GM21737 (cell line): ENCODE measurements around the gene ANKRD42.
"Not testable (repeated sequence)": the region's sequence is repeated elsewhere in the genome, so short reads cannot be mapped to it uniquely, and the experiment has no call there.

ENCODE experiments used
- ATAC-seq: cut with Tn5 transposase; IDR thresholded peaks from one replicate; pipeline ENCODE4 v1.9.1; 2021; ENCODE audit warnings: mild to moderate bottlenecking, moderate library complexity; ENCODE audit not compliant: unreplicated experiment

ANKRD42 gene

DNA sequence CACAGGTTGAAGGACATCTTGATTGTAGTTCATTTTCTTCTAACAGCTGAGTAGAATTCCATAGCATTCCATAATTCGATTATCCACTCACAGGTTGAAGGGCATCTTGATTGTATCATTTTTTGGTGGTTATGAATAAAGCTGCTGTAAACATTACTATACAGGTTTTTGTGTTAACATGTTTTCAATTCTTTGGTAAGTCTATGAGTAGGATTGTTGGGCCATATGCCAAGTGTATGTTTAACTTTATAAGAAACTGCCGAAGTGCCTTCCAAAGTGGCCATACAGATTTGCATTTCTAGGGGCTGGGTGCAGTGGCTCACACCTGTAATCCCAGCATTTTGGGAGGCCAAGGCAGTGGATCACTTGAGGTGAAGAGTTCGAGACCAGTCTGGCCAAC, 44.6 kb downstream of the ANKRD42 start:
- no peak for ATAC-seq

DNA sequence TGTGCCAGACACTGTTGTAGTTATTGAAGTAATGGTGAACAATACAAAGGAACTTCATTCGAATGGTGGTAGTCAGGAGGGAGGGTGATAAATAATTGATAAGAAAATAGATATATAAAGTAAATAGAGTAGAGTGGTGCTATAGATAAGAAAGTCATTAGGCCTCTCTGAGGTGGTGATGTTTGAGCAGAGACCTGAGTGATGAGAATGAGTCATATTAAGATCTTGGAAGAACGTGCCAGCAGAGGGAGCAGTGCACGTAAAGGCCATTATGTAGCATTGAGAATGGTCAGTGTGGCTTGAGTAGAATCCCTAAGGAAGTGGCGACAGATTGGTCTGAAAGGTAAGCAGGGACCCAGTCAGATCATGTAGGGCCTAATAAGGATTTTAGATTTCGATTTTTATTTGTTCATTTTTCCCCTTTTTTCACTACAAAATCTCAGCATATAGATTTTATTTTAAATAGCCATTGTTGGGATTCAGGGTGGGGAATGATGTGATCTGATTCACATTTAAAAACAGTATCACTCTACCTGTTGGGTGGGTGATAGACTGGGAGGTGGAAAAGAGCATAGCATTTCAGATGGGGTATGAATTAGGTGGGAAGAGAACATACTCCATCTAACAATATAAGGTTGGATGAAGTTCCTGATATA, 47.9 kb downstream of the ANKRD42 start:
- ATAC-seq, result peak; percentile 60

DNA sequence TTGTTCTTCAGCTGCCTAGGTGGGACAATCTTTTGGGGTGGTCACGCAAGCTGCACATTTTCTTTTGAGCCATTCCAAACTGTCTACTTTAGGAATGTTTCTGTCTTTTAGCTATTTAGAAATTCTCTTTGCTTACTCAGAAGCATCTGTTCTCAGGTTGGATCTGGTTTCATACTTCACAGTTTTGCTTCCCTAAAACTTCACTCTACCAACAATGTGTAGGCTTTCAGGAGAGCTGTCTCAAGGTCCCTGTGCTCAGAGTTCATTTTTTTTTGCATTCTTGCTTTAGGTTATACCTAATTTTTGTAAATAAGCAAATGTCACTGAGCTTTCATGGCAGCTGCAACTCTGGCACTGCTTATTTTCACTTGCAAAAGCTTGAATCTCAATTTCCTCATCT, 55.9 kb downstream of the ANKRD42 start:
- ATAC-seq, result no peak

DNA sequence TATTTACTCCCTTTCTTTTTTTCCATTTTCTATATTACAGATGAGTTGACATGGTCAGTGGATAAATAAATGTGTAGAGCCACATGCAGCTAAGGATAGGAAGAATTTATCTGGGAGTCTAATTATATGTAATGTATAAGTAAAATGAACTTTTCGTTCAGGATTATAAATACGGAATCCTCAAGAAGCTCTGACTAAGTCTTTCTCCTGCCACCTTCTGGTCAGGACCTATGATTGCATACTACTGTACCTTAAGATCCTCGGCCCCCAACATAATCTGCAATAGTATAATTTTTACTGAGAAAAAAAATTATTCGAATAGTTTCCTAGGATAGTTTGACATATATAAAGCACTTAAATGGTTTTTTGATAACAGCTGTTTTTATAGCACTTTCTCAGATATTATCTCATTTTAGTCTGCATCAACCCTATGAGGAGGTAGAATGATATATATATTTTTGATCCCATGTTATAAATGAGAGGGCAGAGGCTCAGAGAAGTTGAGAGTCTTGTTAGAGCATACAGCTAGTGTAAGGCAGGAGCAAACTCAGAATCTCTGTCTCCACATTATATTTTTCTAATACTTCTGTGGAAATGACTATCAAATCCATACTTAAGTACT, 56.6 kb downstream of the ANKRD42 start:
- no peak for ATAC-seq

DNA sequence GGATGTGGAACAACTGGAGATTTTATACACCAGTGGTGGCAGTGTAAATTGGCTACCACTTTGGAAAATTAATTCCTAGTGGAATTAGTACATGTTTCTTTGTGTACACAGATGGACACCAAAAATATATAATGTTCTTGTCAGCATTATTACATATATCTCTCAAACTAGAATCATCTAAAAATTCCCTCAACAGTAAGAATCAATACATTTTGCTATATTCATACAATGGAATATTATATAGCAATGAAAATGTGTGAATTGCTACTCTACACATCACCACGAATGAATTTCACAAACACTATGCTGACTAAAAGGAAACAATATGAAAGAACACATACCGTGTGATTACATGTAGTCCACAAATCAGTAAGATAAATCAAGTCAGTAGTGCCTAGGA, 58.8 kb downstream of the ANKRD42 start:
- no peak for ATAC-seq

DNA sequence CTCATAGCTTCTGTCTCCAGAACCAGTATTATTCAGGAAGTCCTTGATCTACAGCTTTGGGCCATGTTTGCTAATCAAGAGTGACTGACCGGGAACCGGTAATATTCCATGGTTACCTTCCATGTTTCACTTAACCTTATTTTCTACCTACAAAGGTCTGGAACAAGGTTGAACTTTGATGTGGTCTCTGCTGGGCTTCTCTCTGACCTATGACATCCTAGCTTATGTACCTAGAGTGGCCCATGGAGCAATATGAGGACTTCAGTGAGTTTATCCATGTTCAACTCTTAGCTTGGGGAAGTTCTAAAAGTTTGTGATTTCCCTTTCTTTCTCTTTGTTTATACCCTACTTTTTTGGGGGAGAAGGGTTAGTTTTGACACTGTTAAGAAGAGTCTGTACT, 59.4 kb downstream of the ANKRD42 start:
- no peak for ATAC-seq

DNA sequence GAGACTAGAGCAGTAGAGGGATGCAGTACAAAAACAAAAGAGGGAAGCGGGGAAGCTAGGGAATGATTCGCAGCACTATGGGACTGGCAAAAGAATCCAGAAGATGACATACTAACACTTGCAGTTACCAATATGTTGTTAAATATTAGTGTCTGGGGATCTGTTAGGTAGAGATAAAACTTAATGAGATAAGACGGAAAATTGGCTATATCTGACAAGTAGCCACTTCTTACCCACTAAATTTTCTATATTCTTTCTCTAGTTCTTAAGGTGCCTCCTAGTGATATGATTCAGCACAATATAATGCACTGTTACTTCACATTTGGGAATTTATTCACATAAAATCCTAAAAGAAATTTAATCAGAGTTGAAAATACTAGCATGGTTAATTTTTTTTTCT, 61.9 kb downstream of the ANKRD42 start:
- ATAC-seq, result no peak

DNA sequence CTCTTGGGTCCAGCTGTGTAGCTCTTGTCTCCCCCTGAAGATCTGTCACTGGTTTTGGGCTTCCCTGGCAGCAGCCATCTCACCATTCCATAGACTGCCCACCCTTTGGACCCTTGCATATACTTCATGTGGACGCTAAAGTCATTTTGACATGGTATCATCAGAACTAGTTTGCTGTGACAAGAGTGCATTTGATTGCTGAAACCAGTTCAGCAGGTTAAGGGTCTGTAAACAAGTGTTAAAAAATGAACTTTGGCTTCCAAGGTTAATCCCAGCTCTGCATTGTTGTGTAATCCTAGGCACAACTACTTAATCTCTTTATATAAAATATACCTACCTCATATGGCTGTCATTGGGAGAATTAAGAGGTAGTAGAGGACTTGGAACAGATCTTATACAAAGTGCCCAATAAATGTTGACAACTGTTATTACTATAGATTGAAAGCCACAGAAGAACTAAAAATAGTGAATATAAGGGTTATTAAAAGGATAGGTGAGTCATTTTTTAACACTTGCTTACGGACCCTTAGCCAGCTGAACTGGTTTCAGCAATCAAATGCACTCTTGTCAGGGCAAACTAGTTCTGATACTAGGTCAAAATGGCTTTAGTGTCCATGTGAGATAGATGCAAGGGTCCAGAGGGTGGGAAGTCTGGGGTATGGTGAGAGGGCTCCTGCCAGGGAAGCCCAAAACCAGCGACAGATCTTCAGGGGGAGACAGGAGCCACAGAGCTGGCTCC, 63.3 kb downstream of the ANKRD42 start:
- no peak for ATAC-seq

DNA sequence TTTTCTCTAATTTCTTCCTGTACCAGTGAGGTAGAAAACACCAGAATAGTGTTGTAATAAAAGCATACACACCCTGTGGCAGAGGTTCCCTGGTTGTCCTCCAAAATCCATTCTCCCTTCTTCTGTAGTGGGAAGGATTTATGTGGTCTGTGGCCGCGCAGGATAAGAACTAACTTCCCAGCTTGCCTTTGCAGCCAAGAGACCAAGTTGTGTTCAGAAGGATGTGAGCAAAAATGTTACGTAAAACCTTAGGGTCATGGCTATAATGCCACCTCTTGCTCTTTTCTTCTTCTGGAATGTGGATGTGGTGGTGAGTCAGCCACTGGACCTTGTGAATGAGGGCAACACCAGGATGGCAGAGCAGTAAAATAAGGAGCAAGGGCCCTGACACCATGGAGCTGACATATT, 64.3 kb downstream of the ANKRD42 start:
- no peak for ATAC-seq

DNA sequence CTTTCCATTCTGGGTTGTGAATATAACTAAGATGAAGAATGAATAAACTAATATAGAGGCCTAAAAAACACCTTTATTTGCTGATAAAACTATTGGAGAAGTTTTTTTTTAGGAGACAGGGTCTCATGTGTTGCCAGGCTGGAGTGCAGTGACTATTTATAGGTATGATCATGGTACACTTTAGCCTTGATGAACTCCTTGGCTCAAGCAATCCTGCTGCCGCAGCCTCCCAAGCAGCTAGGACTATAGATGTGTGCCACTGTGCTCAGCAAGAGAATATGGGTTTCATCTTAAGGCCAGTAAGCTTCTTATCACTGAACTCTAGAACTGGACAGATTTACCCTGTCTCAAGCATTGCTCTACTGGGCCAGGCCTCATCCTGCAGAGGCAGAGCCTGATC, 66.0 kb downstream of the ANKRD42 start:
- no peak for ATAC-seq

DNA sequence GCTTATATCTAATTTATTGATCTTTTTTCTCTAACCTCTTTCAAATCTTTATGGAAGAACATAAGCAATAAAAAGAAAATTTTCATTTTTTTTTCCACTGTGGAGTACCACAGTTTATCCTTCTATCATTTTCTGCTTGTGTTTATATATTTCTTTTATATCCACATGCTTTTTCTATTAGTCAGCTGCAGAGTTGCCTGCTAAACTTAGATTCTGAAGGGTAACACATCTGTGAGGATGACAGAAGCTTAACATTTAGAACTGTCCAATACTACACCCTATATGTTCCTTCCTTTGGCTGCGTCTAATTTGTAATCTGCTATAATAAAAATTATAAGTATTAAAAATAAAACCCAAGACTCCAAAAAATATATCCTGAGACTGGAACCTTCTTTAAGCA, 71.8 kb downstream of the ANKRD42 start:
- no peak for ATAC-seq

DNA sequence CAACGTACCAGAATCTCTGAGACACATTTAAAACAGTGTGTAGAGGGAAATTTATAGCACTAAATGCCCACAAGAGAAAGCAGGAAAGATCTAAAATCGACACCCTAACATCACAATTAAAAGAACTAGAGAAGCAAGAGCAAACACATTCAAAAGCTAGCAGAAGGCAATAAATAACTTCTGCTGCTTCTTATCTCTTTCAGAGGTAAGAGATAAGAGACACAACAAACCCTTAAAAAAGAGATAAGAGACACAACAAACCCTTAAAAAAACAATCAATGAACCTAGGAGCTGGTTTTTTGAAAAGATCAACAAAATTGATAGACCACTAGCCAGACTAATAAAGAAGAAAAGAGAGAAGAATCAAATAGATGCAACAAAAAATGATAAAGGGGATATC, 75.6 kb downstream of the ANKRD42 start:
- not testable (repeated sequence) for ATAC-seq

DNA sequence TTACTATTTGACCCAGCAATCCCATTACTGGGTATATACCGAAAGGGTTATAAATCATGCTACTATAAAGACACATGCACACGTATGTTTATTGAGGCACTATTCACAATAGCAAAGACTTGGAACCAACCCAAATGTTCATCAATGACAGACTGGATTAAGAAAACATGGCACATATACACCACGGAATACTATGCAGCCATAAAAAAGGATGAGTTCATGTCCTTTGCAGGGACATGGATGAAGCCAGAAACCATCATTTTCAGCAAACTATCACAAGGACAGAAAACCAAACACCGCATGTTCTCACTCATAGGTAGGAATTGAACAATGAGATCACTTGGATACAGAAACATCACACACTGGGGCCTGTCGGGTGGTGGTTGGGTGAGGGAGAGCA, 78.2 kb downstream of the ANKRD42 start:
- not testable (repeated sequence) for ATAC-seq

DNA sequence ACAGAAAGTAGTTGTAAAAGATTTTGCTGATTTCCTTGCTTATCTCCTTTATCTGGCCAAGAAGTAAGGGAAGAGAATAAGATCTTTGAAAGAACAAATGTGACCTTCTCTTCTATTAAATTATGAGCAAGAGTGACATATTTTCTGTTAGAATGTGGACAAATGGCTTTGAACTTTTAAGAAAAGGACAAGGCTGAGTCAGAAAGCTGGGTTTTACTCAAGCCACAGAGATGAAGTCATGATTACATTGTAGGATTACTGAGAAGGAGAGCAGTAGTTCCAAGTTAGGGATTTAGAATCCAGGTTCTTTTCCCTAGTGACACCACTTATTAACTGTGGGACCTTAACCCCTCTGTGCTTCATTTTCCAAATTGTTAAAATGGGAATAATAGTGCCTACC, 79.1 kb downstream of the ANKRD42 start:
- no peak for ATAC-seq

DNA sequence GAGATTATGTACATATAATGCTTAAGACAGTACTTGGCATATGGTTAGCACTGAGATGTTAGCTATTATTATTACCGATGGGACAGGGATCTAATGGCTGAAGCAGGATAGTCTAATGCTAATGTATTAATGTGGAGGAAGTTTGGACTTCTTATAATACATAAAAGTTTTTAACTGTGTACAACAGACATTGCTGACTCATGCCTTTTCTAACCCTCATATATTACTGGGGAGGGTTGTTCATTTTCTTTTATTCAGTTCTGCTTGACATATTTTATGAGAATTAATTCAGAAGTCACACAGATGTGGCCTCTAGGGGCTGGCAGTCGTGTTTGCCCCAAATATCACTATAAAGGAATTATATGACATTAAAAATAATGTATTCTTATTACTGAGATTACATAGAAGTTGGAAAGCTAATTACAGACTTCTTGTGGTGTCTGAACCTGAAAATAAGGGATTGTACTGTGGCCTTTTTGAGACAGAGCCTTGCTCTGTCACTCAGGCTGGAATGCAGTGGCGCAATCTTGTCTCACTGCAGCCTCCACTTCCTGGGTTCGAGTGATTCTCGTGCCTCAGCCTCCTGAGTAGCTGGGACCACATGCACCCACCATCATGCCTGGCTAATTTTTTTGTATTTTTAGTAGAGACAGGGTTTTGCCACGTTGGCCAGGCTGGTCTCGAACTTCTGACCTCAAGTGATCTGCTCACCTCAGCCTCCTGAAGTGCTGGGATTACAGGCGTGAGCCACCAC, 82.6 kb downstream of the ANKRD42 start:
- ATAC-seq, result no peak

DNA sequence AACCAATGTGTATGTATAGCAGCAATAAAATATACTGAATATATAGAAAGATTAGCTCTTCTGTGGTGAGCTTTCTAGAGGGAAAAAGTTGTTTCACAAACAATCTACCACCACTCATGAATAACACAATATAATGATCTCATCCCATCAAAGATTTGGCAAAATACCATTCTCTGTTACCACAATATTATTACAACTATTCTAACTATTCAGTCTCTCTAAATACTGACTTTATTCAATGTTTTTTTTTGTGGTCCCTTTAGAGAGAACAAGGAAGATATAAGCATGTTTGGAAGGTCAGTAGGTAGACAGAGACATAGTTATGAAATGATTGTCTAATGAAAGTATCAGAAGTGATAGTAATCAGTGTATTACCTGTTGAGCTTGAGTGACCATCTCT, 84.8 kb downstream of the ANKRD42 start:
- no peak for ATAC-seq

DNA sequence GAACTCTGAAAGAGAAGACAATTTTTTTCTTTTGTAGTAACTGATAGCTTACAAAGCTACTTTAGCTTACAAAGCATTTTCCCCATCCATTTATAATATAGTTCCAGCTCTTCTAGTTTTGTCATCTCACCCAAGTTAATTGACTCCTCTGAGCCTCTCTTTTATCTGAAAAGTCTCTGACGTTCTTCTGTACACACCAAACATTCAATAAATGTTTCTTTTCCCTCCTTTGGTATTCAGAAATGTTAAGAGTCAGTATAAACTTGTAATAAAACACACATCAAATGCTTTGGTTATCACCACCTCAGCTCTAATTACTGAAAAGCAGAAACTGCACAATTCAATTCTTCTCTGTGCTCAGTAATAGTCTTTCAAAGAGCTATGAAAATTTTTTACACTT, 86.7 kb downstream of the ANKRD42 start:
- ATAC-seq, result no peak

DNA sequence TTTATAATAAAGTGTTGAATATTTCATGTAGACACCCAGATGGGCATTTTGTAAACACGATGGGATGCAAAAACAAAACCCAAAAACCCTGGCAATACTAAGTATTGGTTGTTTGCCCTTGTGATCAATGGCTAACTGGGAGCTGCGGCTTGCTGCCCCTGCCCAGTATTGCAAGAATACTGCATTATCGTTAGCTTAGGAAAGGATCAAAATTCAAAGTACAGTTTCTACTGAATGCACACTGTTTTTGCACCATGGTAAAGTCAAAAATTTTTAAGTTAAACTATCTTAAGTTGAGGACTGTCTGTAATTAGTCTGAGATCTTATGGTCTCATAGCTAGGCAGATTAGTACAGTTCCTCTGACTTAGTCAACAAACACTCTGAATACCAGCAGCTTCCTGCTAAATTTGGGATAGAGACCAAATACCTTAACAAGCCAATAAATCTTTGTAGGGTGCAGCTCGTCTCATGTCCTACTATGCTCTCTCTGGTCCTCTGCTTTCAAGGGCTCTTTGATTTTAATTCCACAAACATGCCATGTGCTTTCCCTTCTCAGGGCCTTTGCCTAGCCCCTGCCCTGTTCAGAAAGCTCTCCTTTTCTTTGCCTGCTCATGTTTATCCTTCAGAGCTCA, 88.7 kb downstream of the ANKRD42 start:
- ATAC-seq, result no peak

DNA sequence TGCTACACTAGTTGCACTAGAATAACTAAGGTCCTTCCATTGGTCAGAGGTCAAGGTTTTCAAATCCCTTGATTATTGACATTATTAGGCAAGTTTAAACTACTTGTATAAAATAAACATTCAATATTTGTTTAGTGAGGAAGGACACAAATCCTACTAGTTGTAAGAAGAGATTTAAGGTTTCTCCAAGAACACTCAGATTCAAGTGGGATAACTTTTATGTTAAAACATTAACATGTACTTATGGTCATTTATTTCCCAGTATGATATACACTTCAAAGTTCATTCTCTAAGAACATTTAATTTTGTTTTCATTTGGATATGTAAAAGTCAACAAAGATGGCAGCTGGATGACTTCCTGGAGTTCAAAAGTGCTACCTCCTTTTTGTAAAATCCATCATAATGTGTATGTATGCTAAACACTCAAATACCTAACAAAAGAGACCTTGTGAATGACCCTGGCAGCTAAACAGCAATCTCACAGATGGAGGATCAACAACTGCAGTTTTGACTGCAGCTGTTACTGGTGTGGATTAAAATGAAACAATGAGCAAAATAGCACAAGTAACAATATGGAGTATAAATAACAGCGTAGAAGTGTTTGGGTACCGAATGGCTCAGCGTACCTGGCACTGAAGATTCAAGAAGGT, 91.1 kb downstream of the ANKRD42 start:
- no peak for ATAC-seq

DNA sequence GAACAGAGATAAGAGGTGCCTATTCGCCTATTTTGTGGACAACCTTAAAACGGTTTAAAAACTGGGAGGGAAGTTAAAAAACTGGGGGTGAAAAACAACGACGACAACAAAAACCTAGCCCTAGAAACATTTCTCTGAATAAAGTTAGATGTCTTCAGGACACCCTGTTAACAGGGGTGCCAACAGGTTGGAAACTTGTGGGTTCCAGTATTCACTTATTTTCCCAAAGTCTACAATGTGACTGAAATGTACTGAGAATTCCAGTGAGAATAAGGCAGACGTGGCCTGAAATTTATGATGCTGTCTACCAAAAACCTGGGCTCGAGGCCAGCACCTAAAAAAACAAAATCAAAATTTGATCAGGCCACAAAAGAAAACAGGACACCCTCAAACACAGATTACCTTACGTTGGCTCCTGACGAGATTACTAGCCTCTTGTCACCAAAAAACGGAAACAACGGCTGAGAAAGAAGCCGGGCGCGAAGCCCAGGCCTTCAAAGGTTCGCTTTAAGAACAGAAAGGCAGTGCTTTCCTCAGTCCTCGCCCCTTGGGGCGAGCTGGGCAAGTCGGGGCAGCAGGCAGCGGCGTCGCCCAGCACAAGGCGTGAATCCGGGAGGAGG, 91.7 kb downstream of the ANKRD42 start:
- ATAC-seq, result peak; percentile 52
